ENCODE data around the gene NFYC. TPM values are rescaled to one million over a fixed set of nuclear protein-coding genes. Genes with fewer than 3 reads are reported as not detected.

Gene NFYC
- polyA plus RNA-seq, 12 donors, result 50.9 to 81.8 (median 59.9) TPM; not detected in 1

- DNase-seq, result no peak
These were observed 85.9 kb downstream of the NFYC start for GRCh38 chr1:40777224-40777970.

GRCh38 chr1:40780678-40781607, 89.4 kb downstream of the NFYC start:
- DNase-seq, result no peak

DNA sequence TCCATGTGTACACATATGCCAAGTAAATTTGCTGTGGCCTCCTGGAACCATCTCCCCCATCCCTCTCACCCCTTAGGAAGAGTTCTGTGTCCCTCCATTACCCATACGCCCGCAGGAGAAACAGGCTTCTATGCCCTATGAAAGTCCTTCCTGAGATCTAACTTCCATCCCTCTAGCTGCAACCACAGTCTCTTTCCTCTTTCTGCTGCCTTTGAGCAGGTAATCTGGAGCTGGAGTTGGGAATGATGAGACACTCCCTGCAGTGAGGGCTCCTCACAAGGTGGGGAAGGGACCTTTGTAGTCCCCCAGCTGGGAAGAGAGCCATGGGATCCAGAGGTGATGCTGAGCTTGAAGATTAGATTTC, 90.1 kb downstream of the NFYC start:
- no peak for DNase-seq

DNA sequence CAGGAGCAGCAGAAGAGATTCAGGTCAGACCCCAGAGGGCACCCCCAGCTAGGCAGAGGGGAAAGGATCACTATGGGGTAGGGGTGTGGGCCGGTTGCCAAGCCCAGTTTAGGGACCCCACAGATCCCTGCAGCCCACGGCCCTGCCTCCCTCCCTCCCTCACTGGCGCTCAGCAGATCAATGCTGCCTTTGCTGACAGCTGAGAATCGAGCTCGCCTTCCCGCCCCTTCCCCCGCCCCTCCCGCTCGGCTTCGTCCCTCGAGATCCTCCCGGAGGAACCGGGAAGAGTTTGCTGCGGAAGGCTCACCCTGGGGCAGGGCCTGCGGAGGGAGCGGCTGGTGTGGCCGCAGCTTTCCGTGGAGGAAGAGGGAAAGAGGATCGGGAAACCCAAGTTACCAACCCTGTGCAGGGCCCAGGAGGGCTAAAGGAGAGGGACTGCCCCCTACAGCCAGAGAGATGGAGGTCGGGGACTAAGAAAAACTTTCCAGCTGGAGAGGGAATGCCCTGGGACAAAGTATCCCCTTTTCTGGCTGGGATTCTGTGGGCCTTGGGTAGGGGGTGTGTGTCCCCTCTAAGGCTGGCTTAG, 91.0 kb downstream of the NFYC start:
- no peak for DNase-seq

DNA sequence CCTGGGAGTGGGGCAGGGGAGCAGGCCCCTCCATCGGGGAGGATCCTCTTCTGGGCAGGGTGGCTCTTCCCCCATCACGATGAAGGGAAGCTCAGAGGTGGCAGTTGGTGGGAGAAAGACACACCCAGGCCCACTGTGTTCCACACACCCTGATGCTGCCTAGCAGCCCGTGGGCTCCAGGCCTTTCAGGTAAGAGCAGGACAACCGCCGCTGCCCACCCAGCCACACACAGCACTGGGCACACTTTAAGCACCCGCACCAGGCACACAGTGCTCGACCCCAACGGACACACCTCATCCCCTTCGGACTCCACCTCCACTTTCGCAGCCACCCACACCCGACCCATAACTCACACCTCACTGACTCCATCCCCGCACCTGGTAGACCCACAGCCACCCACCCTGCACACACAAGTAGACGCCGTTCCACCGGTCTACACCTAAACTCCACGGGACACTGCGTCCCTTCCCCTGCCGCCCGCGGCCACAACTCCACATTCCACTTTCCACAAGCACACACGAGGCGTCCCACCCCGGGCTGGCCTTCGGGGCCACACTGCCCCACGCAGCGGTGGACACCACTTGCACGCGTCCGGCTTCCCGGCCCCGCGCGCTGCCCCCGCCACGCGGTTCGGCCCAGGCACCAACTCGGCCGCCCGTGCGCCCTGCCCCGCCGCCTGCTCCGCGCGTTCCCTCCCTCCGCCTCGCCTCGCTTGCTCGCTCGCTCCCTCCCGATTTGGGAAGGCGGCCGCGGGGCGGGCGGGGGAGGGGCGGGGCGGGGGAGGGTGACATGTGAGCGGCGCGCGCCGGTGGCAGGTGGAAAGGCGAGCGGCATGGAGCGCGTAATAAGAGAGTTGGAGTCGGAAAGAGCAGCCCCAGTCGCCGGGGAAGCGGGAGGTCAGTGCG, 91.7 kb downstream of the NFYC start, which contains the start of gene KCNQ4:
Gene KCNQ4, plus strand, starts transcription at position 787 of the 905 bp plus-strand sequence. CDS start 307 bp downstream, outside the sequence.
- DNase-seq, result peak; percentile 27

DNA sequence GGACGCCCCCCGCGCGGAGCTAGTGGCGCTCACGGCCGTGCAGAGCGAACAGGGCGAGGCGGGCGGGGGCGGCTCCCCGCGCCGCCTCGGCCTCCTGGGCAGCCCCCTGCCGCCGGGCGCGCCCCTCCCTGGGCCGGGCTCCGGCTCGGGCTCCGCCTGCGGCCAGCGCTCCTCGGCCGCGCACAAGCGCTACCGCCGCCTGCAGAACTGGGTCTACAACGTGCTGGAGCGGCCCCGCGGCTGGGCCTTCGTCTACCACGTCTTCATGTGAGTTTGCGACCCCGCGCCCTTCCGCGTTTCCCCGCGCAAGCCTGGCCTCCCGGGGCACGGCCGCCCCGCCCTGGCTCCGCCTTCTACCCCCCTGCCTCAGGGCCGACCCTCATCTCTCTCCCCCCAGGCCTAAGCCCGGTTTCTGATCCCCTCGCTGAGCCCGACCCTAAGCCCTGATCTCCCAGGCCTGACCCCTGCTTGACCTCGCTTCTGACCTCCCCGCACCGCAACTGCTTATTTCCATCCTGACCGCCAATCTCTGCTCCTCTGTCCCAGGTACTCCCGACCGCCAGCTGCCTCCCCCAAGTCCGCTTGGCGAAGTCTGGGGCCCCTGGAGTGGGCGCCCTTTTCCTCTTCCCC, 92.8 kb downstream of the NFYC start:
- no peak for DNase-seq

GRCh38 chr1:40784771-40785151, 93.3 kb downstream of the NFYC start:
- DNase-seq, result no peak

- DNase-seq, result no peak
These were observed 93.9 kb downstream of the NFYC start for GRCh38 chr1:40785446-40785845.

- no peak for DNase-seq
These were observed 94.9 kb downstream of the NFYC start for GRCh38 chr1:40786171-40786994.

- no peak for DNase-seq
These were observed 95.6 kb downstream of the NFYC start for GRCh38 chr1:40786995-40787705.

- DNase-seq, result no peak
These were observed 96.4 kb downstream of the NFYC start for GRCh38 chr1:40787737-40788560.

DNA sequence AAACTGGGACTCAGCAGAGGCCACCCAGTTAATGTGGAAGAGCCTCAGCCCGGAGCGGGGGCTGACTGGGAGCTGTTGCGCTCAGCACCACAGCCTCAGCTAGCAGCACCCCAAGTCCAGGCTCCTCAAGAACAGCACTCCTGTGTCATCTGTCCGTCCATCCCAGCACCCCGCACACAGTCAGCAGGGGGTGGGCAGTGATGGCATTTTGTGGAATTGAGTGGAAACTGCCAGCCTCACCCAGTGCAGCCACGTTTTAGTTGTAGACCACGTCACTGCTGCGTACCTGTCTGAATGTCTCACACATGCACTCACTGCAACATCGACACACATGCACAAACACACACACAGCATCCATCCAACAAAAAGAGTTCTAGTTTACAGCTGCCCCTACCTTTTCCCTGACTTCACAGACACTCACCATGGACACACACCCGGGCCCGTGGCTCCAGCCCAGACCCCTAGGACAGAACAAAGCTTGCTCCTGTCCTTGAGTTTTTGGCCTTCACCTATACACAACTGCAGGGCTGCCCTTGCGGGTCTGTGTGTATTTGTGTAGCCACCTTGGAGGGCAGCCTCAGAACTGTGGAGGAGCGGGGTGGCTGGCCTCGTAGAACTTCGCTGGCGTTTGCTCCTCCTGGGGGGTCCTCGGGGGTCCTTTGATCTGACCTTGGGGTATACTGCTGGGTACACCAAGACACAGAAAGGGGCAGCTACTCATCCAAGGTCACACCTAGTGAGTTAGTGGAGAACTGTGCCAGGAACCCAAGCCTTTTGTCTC, 97.2 kb downstream of the NFYC start:
- no peak for DNase-seq

DNA sequence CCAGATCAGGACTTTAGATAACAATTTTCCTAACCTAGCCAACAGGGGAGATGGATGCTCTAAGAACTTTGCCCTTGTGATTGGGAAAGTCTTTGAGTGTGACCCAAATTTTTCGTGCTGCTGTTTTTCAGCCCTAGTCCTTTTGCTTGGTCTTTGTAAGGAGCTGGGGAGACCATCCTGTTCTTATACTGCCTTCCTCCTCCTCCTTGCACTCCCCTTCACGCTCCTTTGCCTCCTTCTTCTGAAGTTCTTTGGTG, 97.8 kb downstream of the NFYC start:
- no peak for DNase-seq

DNA sequence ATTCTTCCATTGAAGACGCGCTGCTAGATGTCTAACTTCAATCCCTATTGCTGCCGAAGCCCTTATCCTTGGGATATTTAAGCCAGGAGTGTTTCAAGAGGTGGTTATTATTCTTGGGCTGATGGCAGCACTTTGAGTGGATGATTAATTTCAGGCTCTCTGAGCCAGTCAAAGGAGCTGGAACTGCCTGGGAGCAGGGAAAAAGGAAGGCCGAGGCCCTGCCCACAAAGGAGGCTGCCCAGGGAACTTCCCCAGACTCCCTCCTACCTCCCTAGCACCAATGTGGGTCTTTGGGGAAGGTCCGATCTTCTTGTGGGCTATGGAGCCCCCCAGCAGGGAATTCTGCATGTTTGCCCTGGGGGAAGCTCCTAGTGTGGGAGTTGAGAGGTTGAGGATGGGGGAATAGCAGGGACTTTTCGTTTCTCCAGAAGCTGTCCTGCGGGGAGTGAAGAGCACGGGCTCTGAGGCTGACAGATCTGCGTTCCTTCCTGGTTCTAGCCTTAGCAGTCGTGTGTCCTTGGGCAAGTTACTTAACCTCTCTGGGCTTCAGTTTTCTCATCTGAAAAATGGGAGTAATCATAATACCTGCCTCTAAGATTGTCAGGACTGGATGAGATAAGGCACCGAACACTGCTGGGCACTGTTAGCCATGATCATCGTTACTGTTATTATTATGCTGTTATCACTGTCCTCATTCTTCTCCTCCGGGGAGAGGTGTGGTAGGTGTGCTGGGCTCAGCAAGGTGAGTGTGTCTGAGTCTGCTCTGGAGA, 98.3 kb downstream of the NFYC start:
- DNase-seq, result no peak

DNA sequence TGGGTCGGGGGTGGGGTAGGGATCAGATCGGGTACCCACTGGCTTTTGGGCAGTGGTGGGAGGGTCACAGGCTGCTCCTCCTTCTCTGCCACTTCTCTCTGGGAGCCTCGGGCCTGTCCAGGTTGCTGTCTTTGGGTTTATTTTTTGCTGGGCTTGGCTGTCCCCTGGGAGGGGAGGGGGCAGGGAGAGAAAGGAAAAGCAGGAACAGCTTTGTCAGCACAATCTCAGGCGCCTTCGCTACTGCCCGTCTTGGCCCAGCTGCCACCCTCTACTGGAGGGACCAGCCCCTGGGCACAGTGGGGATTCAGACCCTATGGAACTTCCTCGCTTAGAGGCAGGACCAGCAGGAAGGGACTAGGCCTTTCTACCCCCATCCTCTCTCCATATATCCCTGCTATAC, 100.5 kb downstream of the NFYC start:
- DNase-seq, result no peak

- no peak for DNase-seq
These were observed 102.1 kb downstream of the NFYC start for GRCh38 chr1:40793617-40794016.

DNA sequence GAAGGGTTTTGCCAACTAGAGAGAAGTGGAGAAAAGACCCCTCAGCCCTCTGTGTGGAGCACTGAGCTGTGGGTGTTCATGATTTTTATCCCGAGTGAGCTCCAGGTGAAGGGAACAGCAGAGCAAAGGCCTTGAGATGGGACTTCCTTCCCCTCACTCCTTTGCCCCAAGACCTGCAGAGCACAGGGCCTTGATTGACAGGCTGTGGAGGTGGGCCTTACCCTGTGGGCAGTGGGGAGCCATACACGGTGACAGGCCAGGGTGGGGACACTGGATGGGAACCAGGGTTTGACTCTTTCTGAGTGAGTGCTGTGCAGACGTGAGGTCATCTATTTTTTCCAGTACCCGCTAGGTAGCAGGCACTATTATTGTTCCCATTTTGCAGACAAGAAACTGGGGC, 102.5 kb downstream of the NFYC start:
- no peak for DNase-seq
